B cell (primary cell): ENCODE results near the gene UBR1. TPM values are rescaled to one million over a fixed set of nuclear protein-coding genes. Genes with fewer than 3 reads are reported as not detected.
A peak's percentile ranks its signal among the peaks of the same experiment; 100 is the strongest.

Experiments used
- ATAC-seq: fragments of 200-7000 bp; cut with Tn5 transposase; one replicate; pipeline ENCODE4 v1.10.0; 2021; ENCODE audit warnings: low read depth, mild to moderate bottlenecking, moderate number of reproducible peaks, moderate library complexity
- CTCF ChIA-PET: fragments of 350-600 bp; sonication (Branson Sonifier 250); formaldehyde crosslinking; loops from one replicate; lab custom pipeline; 2021; ENCODE audit warnings: antibody characterized with exemption, inconsistent platforms; lab: Charles Lee
- POLR2A ChIA-PET: fragments of 350-600 bp; sonication (Branson Sonifier 250); formaldehyde crosslinking; loops from one replicate; lab custom pipeline; 2021; ENCODE audit warnings: antibody characterized with exemption; lab: Charles Lee
- DNase-seq: peaks from one replicate; pipeline ENCODE4 v3.0.0; 2013
- H2AFZ ChIP-seq: 2 replicates; pipeline ENCODE4 v1.6.1; 2012; ENCODE audit warnings: mild to moderate bottlenecking, low read depth, low read length; ENCODE audit not compliant: insufficient read depth, poor library complexity, severe bottlenecking
- H3K27ac ChIP-seq, 2 donors: 1 replicate in 1 of 2; 2 replicates in 1 of 2; pipeline ENCODE4 v1.5.1; 2012 to 2013; ENCODE audit warnings: low read length in 2 of 2, mild to moderate bottlenecking in 2 of 2, moderate library complexity in 1 of 2
- H3K27me3 ChIP-seq, 4 experiments: fragments of 200-600 bp in 1 of 4; sonication (generic) in 1 of 4; replicated peaks in 1 of 4; 1 replicate in 2 of 4; 2 replicates in 2 of 4; pipeline versions ENCODE4 v1.6.1 to v1.7.0; 2013 to 2016; ENCODE audit warnings: low read length in 3 of 4, mild to moderate bottlenecking in 2 of 4, mixed read lengths in 1 of 4, moderate library complexity in 1 of 4; ENCODE audit not compliant: insufficient read depth in 4 of 4, control insufficient read depth in 3 of 4; ENCODE audit errors: control extremely low read depth in 1 of 4
- H3K36me3 ChIP-seq, 2 experiments: replicated peaks in 1 of 2; 1 replicate in 1 of 2; 2 replicates in 1 of 2; pipeline versions ENCODE4 v1.6.1 to v1.7.1; 2013; ENCODE audit warnings: low read length in 1 of 2; ENCODE audit not compliant: insufficient read depth in 2 of 2, control insufficient read depth in 1 of 2; ENCODE audit errors: control extremely low read depth in 1 of 2, extremely low read depth in 1 of 2
- H3K4me1 ChIP-seq, 2 donors: fragments of 200-600 bp in 1 of 2; sonication (generic) in 1 of 2; 1 replicate in 1 of 2; 2 replicates in 1 of 2; pipeline versions ENCODE4 v1.5.1 to v1.6.1; 2013 to 2017; ENCODE audit warnings: low read length in 2 of 2; ENCODE audit not compliant: control insufficient read depth in 2 of 2, insufficient read depth in 2 of 2
- H3K4me2 ChIP-seq: replicated peaks from 2 replicates; pipeline ENCODE3; 2012; ENCODE audit warnings: mild to moderate bottlenecking, low read depth, low read length; ENCODE audit not compliant: poor library complexity, severe bottlenecking
- H3K4me3 ChIP-seq, 5 experiments: fragments of 200-600 bp in 1 of 5; sonication (generic) in 1 of 5; 1 replicate in 3 of 5; 2 replicates in 2 of 5; pipeline versions ENCODE4 v1.5.1 to v1.7.0; 2011 to 2016; ENCODE audit warnings: low read length in 4 of 5, mild to moderate bottlenecking in 4 of 5, low read depth in 2 of 5, control low read depth in 1 of 5, moderate library complexity in 1 of 5; ENCODE audit not compliant: insufficient read depth in 1 of 5; ENCODE audit errors: control extremely low read depth in 1 of 5, extremely low read depth in 1 of 5
- H3K79me2 ChIP-seq: fragments of 200-600 bp; sonication (generic); one replicate; pipeline ENCODE4 v1.6.0; 2016; ENCODE audit warnings: low read length; ENCODE audit not compliant: control insufficient read depth, insufficient read depth
- H3K9ac ChIP-seq: fragments of 200-600 bp; sonication (generic); 2 replicates; pipeline ENCODE4 v1.6.1; 2017; ENCODE audit warnings: mild to moderate bottlenecking, low read length, moderate library complexity
- H3K9me3 ChIP-seq, 3 donors: one replicate each; pipeline versions ENCODE4 v1.6.1 to v1.7.1; 2013; ENCODE audit warnings: low read length in 2 of 3; ENCODE audit not compliant: control insufficient read depth in 2 of 3, insufficient read depth in 1 of 3; ENCODE audit errors: control extremely low read depth in 1 of 3
- H4K20me1 ChIP-seq: 2 replicates; pipeline ENCODE4 v1.6.0; 2012; ENCODE audit warnings: mild to moderate bottlenecking, low read length; ENCODE audit not compliant: insufficient read depth, control insufficient read depth, poor library complexity, severe bottlenecking
- H3K27ac Mint-ChIP-seq: one replicate; pipeline ENCODE4 v1.8.0; 2021; ENCODE audit warnings: mixed read lengths
- H3K27me3 Mint-ChIP-seq: one replicate; pipeline ENCODE4 v1.8.0; 2021; ENCODE audit warnings: mixed read lengths
- H3K4me1 Mint-ChIP-seq: one replicate; pipeline ENCODE4 v1.8.0; 2021; ENCODE audit warnings: mixed read lengths
- H3K4me3 Mint-ChIP-seq: one replicate; pipeline ENCODE4 v1.8.0; 2021; ENCODE audit warnings: mixed read lengths
- H3K9me3 Mint-ChIP-seq: one replicate; pipeline ENCODE4 v1.8.0; 2022; ENCODE audit warnings: mixed read lengths; ENCODE audit not compliant: insufficient read depth
- EZH2 ChIP-seq: IDR thresholded peaks from 2 replicates; pipeline ENCODE4 v1.6.1; 2012; ENCODE audit warnings: borderline replicate concordance, low read depth, mild to moderate bottlenecking, moderate library complexity, low read length; ENCODE audit not compliant: insufficient read depth, poor library complexity, severe bottlenecking
- WGBS: methylation state at CpG from one replicate; pipeline ENCODE4 v1.1.5; 2013; ENCODE audit warnings: missing lambda C conversion rate; ENCODE audit not compliant: insufficient coverage; 5-methylcytosine and 5-hydroxymethylcytosine counted together
- intact Hi-C: fragments of 100-400 bp; cut with micrococcal nuclease; formaldehyde crosslinking; loops from one replicate; pipeline ENCODE4 v1.10.0; 2022
- polyA plus RNA-seq: library from polyadenylated mRNA; depleted of rRNA; stranded (reverse); fragments of >200 nt; gene quantifications from 2 replicates; pipeline ENCODE4 v1.2.3, GENCODE V29; 2012
- total RNA-seq, 2 donors: library from RNA; stranded (reverse); fragments of 120-200 nt in 1 of 2; gene quantifications; 1 replicate in 1 of 2; 2 replicates in 1 of 2; pipeline versions ENCODE4 v1.2.3 to v1.2.4, GENCODE V29; 2013 to 2022
- TF ChIP-seq, protein P1 (sequence below): fragments of 200-600 bp; IDR thresholded peaks from one replicate; pipeline ENCODE4 v1.8.0; 2022; ENCODE audit warnings: antibody characterized with exemption, mild to moderate bottlenecking

UBR1 gene
- total and polyA plus RNA-seq, 2 donors (not counting 1 experiment from before 2014, with no cell fraction given) = 9.7 to 66.7 TPM

DNA sequence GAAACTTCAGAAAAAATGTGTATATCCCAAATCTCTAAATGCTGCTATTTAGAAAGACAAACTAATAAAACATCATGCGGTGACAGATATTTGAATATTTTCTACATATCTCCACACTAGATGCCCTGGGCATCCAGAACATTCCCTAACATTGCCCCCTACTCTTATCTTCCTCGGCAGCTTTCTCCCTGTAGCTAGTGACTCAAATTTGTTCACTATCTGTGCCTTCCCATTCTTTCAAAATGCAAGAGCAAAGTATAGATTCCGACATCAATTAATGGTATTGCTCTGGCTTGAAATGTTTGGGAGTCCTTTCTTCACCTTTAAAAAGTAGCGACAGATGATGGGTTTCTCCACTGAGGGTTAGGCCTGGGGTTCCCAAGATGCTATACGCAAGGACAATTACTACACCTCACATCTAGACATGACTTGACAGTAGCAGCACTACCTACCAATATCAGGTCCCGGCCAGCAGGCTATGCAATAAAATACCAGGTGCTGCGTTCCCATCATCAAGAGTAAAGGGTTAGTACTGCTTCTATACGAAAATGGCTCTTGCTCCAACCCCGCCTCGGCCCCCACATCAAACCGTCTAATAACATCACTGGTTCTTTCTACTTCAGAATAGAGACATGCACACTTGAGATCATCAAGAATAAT lies 631 bp downstream of the UBR1 start:
- H3K4me2 ChIP-seq = peak overlapping the region; percentile 80
- H3K27ac Mint-ChIP-seq = peak overlapping the region; percentile 98
- peak overlapping the region; percentile 82 for H3K9ac ChIP-seq
- peak overlapping the region; percentile 89 for H3K4me3 Mint-ChIP-seq
- peak overlapping the region; percentile 90 to 96 for H3K27ac ChIP-seq
- no peaks in the 10 kb centered on the region for H3K9me3 Mint-ChIP-seq
- ChIA-PET POLR2A (interaction anchor here (1.8 kb wide), 1 partner anchor 28 kb away, joined by 10 read pairs; the partner anchor contains the start of gene TMEM62), CTCF (no interaction called here)
- H2AFZ ChIP-seq = peak overlapping the region; percentile 77
- H3K4me1 Mint-ChIP-seq = peaks cover 52% of the 10 kb centered on the region
- H4K20me1 ChIP-seq = peaks cover 4% of the 10 kb centered on the region
- H3K27me3 ChIP-seq = no peaks in the 10 kb centered on the region
- no peaks in the 10 kb centered on the region for H3K27me3 Mint-ChIP-seq
- peaks cover 62% of the 10 kb centered on the region for H3K79me2 ChIP-seq
- DNase-seq (no peak), ATAC-seq (peak; percentile 14)
- H3K9me3 ChIP-seq = no peaks in the 10 kb centered on the region
- peaks cover 21 to 22% of the 10 kb centered on the region in 2 donors for H3K4me1 ChIP-seq
- 18% methylated on average over 11 of the region's 11 CpGs for WGBS
- intact Hi-C loops = no loop called here
- peaks cover 5 to 12% of the 10 kb centered on the region in 2 experiments for H3K36me3 ChIP-seq
- H3K4me3 ChIP-seq = peak overlapping the region; percentile 55 to 99 (median 87)
- TF ChIP-seq, protein P1, sequence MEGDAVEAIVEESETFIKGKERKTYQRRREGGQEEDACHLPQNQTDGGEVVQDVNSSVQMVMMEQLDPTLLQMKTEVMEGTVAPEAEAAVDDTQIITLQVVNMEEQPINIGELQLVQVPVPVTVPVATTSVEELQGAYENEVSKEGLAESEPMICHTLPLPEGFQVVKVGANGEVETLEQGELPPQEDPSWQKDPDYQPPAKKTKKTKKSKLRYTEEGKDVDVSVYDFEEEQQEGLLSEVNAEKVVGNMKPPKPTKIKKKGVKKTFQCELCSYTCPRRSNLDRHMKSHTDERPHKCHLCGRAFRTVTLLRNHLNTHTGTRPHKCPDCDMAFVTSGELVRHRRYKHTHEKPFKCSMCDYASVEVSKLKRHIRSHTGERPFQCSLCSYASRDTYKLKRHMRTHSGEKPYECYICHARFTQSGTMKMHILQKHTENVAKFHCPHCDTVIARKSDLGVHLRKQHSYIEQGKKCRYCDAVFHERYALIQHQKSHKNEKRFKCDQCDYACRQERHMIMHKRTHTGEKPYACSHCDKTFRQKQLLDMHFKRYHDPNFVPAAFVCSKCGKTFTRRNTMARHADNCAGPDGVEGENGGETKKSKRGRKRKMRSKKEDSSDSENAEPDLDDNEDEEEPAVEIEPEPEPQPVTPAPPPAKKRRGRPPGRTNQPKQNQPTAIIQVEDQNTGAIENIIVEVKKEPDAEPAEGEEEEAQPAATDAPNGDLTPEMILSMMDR = no peak
- TF ChIP-seq EZH2 = no peak

DNA sequence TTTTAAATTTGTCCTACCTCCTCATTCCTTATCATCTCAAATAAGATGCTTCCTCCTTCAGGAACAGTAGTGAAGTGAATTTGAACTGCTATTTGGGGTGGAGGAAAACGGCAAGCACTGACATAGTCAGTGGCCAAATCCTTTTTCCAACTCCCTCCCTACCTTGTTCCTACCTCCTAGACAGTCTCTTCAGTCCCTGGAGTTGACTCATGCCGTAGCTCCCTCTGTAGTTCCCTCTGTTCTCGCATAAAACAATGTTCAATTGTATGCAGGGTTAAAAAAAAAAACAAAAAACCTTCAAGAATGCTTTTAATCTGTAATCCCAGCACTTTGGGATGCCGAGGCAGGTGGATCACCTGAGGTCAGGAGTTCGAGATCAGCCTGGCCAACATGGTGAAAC lies 1.4 kb downstream of the UBR1 start:
- Histone ChIP-seq H3K27ac (peak overlapping the region in 1 of 2 donors; percentile 36), H3K79me2 (peaks cover 70% of the 10 kb centered on the region), H3K4me1 (peaks cover 21 to 22% of the 10 kb centered on the region in 2 donors), H3K4me2 (peak overlapping the region; percentile 80), H3K4me3 (no peak overlapping the region), H3K9me3 (no peaks in the 10 kb centered on the region), H2AFZ (no peak overlapping the region), H4K20me1 (peaks cover 9% of the 10 kb centered on the region), H3K27me3 (no peaks in the 10 kb centered on the region), H3K9ac (no peak overlapping the region), H3K36me3 (peaks cover 7 to 15% of the 10 kb centered on the region in 2 experiments)
- CTCF ChIA-PET = interaction anchor here (0.7 kb wide), 1 partner anchor 30 kb away, joined by 3 read pairs; no protein-coding TSS in a partner anchor
- WGBS = no CpG with 5 or more reads among the region's 5 CpGs
- Mint-ChIP-seq H3K4me3 (peak overlapping the region; percentile 31), H3K9me3 (no peaks in the 10 kb centered on the region), H3K4me1 (peaks cover 56% of the 10 kb centered on the region), H3K27me3 (no peaks in the 10 kb centered on the region), H3K27ac (peak overlapping the region; percentile 62)
- intact Hi-C loops = no loop called here
- no peak for TF ChIP-seq EZH2
- ATAC-seq (no peak), DNase-seq (no peak)
- POLR2A ChIA-PET = interaction anchor here (0.6 kb wide), 1 partner anchor 32 kb away, joined by 3 read pairs; no protein-coding TSS in a partner anchor
